Fibroblast of the aortic adventitia (primary cell): ENCODE measurements around the gene SP8. TPM values are rescaled to one million over a fixed set of nuclear protein-coding genes. Genes with fewer than 3 reads are reported as not detected.
A peak's percentile ranks its signal among the peaks of the same experiment; 100 is the strongest.

Experiments used
- DNase-seq: peaks from one replicate; pipeline ENCODE4 v3.0.0-alpha.2; 2010; ENCODE audit warnings: low read depth
- H3K4me3 ChIP-seq: 2 replicates; pipeline ENCODE4 v1.5.1; 2011; ENCODE audit warnings: low read depth, mild to moderate bottlenecking, control low read depth, low read length, moderate library complexity
- total RNA-seq: library from RNA; depleted of rRNA; stranded (reverse); fragments of >200 nt; gene quantifications from 2 replicates; pipeline ENCODE4 v1.2.3, GENCODE V29; 2012; ENCODE audit warnings: low replicate concordance
- TF ChIP-seq, protein P1 (sequence below): IDR thresholded peaks from 2 replicates; pipeline ENCODE4 v1.5.1; 2011; ENCODE audit warnings: mild to moderate bottlenecking, low read length, control low read depth, inconsistent platforms; ENCODE audit not compliant: insufficient read depth

SP8 gene
- total RNA-seq, 1 donor: not detected

DNA sequence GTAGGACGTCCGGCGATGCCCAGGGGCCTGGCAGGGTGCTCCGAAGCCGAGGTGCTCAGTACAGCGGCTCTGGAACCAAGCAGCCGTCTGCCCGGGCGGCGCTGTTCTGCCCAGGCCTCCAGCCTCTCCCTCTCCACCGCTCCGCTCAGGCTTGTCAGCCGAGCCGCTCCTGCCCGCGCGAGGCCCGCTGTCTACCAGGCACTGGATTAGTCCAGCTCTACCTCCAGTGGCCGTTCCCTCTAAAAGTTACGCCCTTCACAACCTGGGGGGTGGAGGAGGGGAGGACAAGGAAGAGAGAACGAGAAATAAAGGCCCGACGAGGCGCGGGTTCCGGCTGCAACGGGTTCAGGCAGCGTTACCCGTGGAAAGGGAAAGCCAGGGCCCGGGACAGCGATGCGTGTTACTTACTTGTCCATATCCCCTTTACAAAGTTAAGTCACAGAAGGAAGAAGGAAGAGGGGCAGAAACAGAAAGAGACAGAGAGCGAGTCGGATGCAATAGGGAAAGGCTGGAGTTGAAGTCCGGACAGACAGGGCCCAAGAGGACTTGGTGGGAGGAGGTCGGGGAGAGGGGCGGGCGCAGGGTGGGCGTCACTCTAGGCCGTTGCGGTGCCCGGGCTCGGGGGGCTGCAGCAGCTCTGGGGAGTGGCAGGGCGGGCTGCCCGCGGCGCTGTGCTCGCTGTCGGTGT, 2.8 kb downstream of the SP8 start:
- DNase-seq: no peak
- H3K4me3 ChIP-seq: no peak overlapping the region
- TF ChIP-seq, protein P1, sequence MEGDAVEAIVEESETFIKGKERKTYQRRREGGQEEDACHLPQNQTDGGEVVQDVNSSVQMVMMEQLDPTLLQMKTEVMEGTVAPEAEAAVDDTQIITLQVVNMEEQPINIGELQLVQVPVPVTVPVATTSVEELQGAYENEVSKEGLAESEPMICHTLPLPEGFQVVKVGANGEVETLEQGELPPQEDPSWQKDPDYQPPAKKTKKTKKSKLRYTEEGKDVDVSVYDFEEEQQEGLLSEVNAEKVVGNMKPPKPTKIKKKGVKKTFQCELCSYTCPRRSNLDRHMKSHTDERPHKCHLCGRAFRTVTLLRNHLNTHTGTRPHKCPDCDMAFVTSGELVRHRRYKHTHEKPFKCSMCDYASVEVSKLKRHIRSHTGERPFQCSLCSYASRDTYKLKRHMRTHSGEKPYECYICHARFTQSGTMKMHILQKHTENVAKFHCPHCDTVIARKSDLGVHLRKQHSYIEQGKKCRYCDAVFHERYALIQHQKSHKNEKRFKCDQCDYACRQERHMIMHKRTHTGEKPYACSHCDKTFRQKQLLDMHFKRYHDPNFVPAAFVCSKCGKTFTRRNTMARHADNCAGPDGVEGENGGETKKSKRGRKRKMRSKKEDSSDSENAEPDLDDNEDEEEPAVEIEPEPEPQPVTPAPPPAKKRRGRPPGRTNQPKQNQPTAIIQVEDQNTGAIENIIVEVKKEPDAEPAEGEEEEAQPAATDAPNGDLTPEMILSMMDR: no peak

DNA sequence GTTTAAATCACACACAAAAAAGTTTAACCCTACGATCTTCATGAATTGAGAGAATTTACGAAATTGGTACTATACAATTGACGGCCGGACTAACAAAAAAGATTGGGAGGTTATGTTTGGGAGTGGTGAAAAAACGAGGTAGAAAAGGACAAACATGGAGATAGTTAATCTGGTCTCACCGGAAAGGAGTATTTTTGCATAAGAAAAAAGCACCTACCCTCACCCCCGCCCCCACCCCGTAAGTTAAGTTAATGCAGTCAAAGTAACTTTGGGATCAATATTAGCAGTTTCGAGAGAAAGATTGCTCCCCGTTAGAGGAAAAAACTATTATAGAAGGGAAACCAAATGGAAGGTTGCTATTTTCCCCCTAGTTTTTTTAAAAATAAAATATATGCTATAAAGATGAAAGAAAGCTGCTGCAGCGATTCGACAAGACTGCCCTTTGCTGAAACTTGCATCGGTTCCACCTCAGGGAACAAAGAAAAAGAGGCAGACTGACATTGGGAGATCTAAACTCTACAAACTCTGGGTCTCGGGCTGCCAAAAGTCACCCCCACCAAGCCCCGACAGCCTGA, 3.5 kb downstream of the SP8 start:
- DNase-seq: no peak
- TF ChIP-seq, protein P1: no peak
- no peak overlapping the region for H3K4me3 ChIP-seq

DNA sequence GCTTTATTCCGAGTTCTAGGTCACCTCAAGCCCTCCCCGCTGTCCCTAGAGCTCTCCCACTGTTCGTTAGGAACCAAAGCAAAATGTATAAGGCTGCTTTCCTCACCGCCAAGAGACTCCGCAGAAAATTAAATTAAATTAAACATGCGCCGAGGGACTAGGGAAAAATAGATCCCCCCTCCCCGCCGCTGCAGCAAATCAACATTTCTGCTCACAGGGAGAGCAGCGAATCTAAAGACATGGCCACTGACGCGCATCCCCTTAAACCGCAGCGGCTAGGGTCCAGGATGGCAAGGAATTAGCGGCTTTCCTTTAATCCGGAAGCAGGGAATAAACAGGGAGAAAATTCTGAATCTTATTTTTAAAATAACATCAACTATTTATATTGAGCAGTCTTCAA, 7.6 kb downstream of the SP8 start:
- no peak overlapping the region for H3K4me3 ChIP-seq
- TF ChIP-seq, protein P1: no peak
- no peak for DNase-seq

DNA sequence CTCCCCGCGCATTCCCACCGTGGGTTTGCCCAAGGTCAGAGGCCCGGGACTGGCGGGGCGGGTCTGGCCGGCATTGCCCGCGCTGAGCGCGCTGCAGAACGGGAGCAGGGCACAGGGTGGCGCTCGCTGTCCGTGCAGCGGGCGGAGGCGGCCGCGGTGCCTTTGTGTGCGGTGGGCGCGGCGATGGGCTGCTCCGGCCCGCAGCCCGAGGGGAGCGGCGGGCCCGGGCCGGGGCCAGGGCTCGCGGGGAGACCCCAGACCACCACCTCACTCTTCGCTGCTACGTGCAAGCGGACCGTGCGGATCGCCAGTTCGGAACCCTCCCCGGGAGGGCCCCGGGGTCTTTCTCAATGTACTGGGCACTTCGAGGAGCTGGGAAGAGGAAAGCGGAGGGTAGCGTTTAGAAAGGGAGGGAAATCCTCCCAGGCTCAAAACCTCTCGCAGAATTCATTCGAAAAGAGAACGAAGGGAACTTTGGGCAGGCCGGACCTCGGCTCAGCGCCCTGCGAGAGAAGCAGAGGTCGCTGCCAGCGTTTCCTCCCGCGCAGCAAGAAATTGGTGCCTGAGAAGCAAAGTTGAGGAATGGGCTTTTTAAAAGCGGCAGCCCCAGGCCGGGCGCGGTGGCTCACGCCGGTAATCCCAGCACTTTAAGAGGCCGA, 8.5 kb downstream of the SP8 start:
- H3K4me3 ChIP-seq: peak overlapping the region; percentile 45
- DNase-seq: no peak
- TF ChIP-seq, protein P1: peak; percentile 54

DNA sequence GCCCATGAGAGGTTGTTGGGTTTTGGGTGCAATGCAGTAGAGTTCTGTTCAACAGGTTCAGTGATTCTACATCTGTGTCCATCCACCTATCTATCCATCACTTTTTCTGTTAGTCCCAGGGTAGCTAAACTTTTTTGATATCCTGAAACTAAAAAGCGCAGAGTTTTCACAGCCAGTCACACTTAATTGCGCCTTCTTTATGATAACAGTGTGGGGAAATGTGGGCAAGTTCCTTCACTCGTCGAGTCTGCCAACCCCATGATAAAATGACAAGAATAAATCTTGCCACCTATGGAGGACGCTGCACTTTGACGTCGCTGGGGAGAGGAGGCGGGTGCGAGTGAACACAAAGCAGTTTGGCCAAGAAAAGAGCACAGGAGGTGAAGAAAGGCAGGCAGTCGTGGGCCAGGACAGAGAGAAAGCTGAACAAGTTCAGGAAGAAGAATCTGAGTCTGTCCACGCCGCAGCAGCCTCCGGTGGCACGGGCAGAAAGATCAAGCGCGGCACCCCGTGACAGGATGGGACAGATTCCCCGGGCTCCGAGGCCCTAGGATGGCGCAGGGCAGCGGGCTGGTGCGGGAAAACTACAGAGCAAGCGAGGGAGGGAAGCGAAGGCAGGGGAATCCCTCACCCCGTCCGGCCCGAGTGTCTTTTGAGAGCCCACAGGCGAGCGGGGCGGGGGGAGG, 9.2 kb downstream of the SP8 start:
- DNase-seq: no peak
- H3K4me3 ChIP-seq: peak overlapping the region; percentile 31

DNA sequence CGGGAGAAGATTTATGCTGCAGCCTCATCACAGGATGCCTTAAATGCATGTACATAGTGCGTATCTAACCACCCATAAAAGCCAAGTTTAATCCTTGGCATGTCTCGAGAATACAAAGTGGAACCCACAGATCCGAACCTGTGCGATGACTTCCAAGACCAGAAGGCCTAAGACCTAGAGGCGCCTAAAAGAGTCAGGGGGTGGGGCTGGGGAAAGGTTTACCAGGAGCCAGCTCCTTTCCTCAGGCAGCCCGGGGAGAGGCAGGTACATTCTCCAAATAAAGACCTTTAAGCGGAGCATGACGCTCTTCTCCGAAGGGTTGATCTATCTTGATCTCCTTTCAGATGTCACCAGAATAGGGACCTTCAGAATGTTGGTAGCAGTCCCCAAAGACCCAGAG, 9.7 kb downstream of the SP8 start:
- TF ChIP-seq, protein P1: no peak
- H3K4me3 ChIP-seq: no peak overlapping the region
- DNase-seq: no peak

More for the DNA sequence above, 9.2 kb downstream of the SP8 start:
- TF ChIP-seq, protein P1: no peak
